ENCODE data around the gene CCDC102A.
"Not testable (repeated sequence)": the region's sequence is repeated elsewhere in the genome, so short reads cannot be mapped to it uniquely, and the experiment has no call there.

Gene CCDC102A

GRCh38 chr16:57564571-57565270 lies 28.4 kb upstream of the CCDC102A start:
- DNase-seq = no peak

GRCh38 chr16:57563761-57564160 lies 27.4 kb upstream of the CCDC102A start:
- DNase-seq = no peak

GRCh38 chr16:57563487-57563750 lies 27.0 kb upstream of the CCDC102A start:
- DNase-seq = no peak

- DNase-seq = no peak
Observed at GRCh38 chr16:57562669-57563486, 26.5 kb upstream of the CCDC102A start.

GRCh38 chr16:57562066-57562465 lies 25.7 kb upstream of the CCDC102A start:
- DNase-seq = no peak

GRCh38 chr16:57559072-57559790 lies 22.9 kb upstream of the CCDC102A start:
- DNase-seq = no peak

GRCh38 chr16:57556941-57557541 lies 20.7 kb upstream of the CCDC102A start:
- DNase-seq = no peak

GRCh38 chr16:57555831-57556230 lies 19.5 kb upstream of the CCDC102A start:
- DNase-seq = no peak

- DNase-seq = no peak
Observed at GRCh38 chr16:57551057-57551456, 14.7 kb upstream of the CCDC102A start.

- DNase-seq = no peak
Observed at GRCh38 chr16:57549730-57550129, 13.4 kb upstream of the CCDC102A start.

GRCh38 chr16:57548408-57548807 lies 12.0 kb upstream of the CCDC102A start:
- no peak for DNase-seq

- not testable (repeated sequence) for DNase-seq
Observed at GRCh38 chr16:57547524-57547923, 11.2 kb upstream of the CCDC102A start.

GRCh38 chr16:57544124-57544653 lies 7.8 kb upstream of the CCDC102A start:
- DNase-seq = no peak

GRCh38 chr16:57541754-57542435 lies 5.5 kb upstream of the CCDC102A start:
- no peak for DNase-seq

- no peak for DNase-seq
Observed at GRCh38 chr16:57540906-57541753, 4.8 kb upstream of the CCDC102A start.

GRCh38 chr16:57540387-57540786 lies 4.0 kb upstream of the CCDC102A start:
- no peak for DNase-seq

GRCh38 chr16:57539072-57539796 lies 2.9 kb upstream of the CCDC102A start:
- no peak for DNase-seq

GRCh38 chr16:57538235-57538721 lies 1.9 kb upstream of the CCDC102A start:
- DNase-seq = no peak

GRCh38 chr16:57537581-57538234 lies 1.3 kb upstream of the CCDC102A start:
- DNase-seq = no peak

GRCh38 chr16:57537194-57537505 lies 779 bp upstream of the CCDC102A start:
- no peak for DNase-seq

Measured in effector CD4-positive, alpha-beta T cell (primary cell).